IMR-90 (cell line): Measurements from ENCODE around the gene TBC1D8.

Experiments used
- CEBPB ChIP-seq: IDR thresholded peaks from 2 replicates; pipeline ENCODE4 v1.6.1; 2012; ENCODE audit warnings: low read depth, low read length, improper control_type of control experiment
- CTCF ChIP-seq: conservative IDR thresholded peaks from 2 replicates; pipeline ENCODE4 v1.5.1; 2012; ENCODE audit warnings: mild to moderate bottlenecking, low read depth, low read length, improper control_type of control experiment
- MAZ ChIP-seq: IDR thresholded peaks from 2 replicates; pipeline ENCODE4 v1.6.1; 2012; ENCODE audit warnings: low read depth, mild to moderate bottlenecking, low read length, improper control_type of control experiment, moderate library complexity, borderline replicate concordance
- MXI1 ChIP-seq: IDR thresholded peaks from 2 replicates; pipeline ENCODE4 v1.6.1; 2012; ENCODE audit warnings: low read depth, mild to moderate bottlenecking, low read length, moderate library complexity, borderline replicate concordance
- POLR2A ChIP-seq: IDR thresholded peaks from 2 replicates; pipeline ENCODE4 v1.6.1; 2012; ENCODE audit warnings: mild to moderate bottlenecking, low read depth, low read length
- RAD21 ChIP-seq: IDR thresholded peaks from 2 replicates; pipeline ENCODE4 v1.6.1; 2012; ENCODE audit warnings: low read length, improper control_type of control experiment
- RFX5 ChIP-seq: IDR thresholded peaks from 2 replicates; pipeline ENCODE4 v1.8.0; 2012; ENCODE audit warnings: low read depth, mild to moderate bottlenecking, low read length, moderate library complexity
- SMC3 ChIP-seq: fragments of 150-350 bp; IDR thresholded peaks from 2 replicates; pipeline ENCODE4 v1.6.1; 2016; ENCODE audit warnings: low read depth, mild to moderate bottlenecking, antibody characterized with exemption, low read length, moderate library complexity
- USF2 ChIP-seq: fragments of 150-350 bp; IDR thresholded peaks from 2 replicates; pipeline ENCODE4 v1.6.1; 2017; ENCODE audit warnings: mild to moderate bottlenecking, antibody characterized with exemption, low read length, low read depth

- TF ChIP-seq CTCF (no peak), USF2 (no peak), POLR2A (no peak), MXI1 (no peak), RFX5 (no peak), RAD21 (no peak), CEBPB (no peak), SMC3 (no peak), MAZ (no peak)
These were observed 146.4 kb downstream of the TBC1D8 start for GRCh38 chr2:101004620-101005325.
